Hepatocyte (in vitro differentiated cells): ENCODE results near the gene C20orf202.

Experiments used
- EZH2 ChIP-seq: fragments of 200-600 bp; sonication (generic); IDR thresholded peaks from 2 replicates; pipeline ENCODE4 v1.6.1; 2016; ENCODE audit warnings: antibody characterized with exemption, mild to moderate bottlenecking, borderline replicate concordance
- TF ChIP-seq, protein P1 (sequence below): fragments of 200-600 bp; sonication (generic); IDR thresholded peaks from 2 replicates; pipeline ENCODE4 v1.5.1; 2016; ENCODE audit warnings: antibody characterized with exemption, mild to moderate bottlenecking; ENCODE audit not compliant: poor library complexity

DNA sequence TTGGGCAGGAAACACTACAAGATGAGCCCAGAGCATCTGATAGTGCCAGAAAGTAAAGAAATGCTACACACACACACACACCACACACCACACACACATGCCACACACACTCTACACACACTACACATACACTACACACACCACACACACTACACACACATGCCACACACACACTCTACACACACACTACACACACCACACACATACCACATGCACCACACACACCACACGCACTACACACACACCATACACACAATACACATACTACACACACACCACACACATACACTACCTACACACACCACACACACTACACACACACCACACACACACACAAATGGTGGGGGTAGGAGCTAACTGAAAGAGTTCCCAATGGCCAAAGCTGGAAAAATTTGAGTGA, 14.9 kb upstream of the C20orf202 start:
- TF ChIP-seq, protein P1, sequence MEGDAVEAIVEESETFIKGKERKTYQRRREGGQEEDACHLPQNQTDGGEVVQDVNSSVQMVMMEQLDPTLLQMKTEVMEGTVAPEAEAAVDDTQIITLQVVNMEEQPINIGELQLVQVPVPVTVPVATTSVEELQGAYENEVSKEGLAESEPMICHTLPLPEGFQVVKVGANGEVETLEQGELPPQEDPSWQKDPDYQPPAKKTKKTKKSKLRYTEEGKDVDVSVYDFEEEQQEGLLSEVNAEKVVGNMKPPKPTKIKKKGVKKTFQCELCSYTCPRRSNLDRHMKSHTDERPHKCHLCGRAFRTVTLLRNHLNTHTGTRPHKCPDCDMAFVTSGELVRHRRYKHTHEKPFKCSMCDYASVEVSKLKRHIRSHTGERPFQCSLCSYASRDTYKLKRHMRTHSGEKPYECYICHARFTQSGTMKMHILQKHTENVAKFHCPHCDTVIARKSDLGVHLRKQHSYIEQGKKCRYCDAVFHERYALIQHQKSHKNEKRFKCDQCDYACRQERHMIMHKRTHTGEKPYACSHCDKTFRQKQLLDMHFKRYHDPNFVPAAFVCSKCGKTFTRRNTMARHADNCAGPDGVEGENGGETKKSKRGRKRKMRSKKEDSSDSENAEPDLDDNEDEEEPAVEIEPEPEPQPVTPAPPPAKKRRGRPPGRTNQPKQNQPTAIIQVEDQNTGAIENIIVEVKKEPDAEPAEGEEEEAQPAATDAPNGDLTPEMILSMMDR = no peak
- TF ChIP-seq EZH2 = no peak
